MM.1S (cell line): ENCODE results near the gene ARSD.
"Not testable (repeated sequence)": the region's sequence is repeated elsewhere in the genome, so short reads cannot be mapped to it uniquely, and the experiment has no call there.

Source experiments
- DNase-seq: peaks from one replicate; pipeline ENCODE4 v3.0.0-alpha.2; 2015
- H2AFZ ChIP-seq: fragments of 300-600 bp; sonication (generic); 2 replicates; pipeline ENCODE4 v1.6.0; 2016; ENCODE audit warnings: antibody characterized with exemption, low read length
- H3F3A ChIP-seq: fragments of 300-600 bp; sonication (generic); 2 replicates; pipeline ENCODE4 v1.6.1; 2016; ENCODE audit warnings: mild to moderate bottlenecking, antibody characterized with exemption, low read length, moderate library complexity, mixed read lengths; ENCODE audit not compliant: insufficient read depth
- H3K27ac ChIP-seq: fragments of 300-600 bp; sonication (generic); 2 replicates; pipeline ENCODE4 v1.5.1; 2016; ENCODE audit warnings: mild to moderate bottlenecking, low read length
- H3K27me3 ChIP-seq: fragments of 300-600 bp; sonication (generic); replicated peaks from 2 replicates; pipeline ENCODE4 v1.6.0; 2016; ENCODE audit warnings: low read length; ENCODE audit not compliant: insufficient read depth
- H3K36me3 ChIP-seq: fragments of 300-600 bp; sonication (generic); replicated peaks from 2 replicates; pipeline ENCODE4 v1.6.1; 2016; ENCODE audit warnings: mild to moderate bottlenecking, low read length, mixed read lengths; ENCODE audit not compliant: insufficient read depth
- H3K4me1 ChIP-seq: fragments of 300-600 bp; sonication (generic); 2 replicates; pipeline ENCODE4 v1.6.1; 2016; ENCODE audit warnings: low read length, mixed read lengths
- H3K4me2 ChIP-seq: fragments of 300-600 bp; sonication (generic); 2 replicates; pipeline ENCODE4 v1.6.0; 2016; ENCODE audit warnings: low read depth, low read length
- H3K4me3 ChIP-seq: fragments of 300-600 bp; sonication (generic); 2 replicates; pipeline ENCODE4 v1.5.1; 2016; ENCODE audit warnings: low read length, mixed read lengths
- H3K79me2 ChIP-seq: fragments of 300-600 bp; sonication (generic); 2 replicates; pipeline ENCODE4 v1.6.1; 2016; ENCODE audit warnings: mixed run types, low read length, mixed read lengths
- H3K9ac ChIP-seq: fragments of 300-600 bp; sonication (generic); 2 replicates; pipeline ENCODE4 v1.6.1; 2016; ENCODE audit warnings: low read length, mixed read lengths
- H3K9me2 ChIP-seq: fragments of 300-600 bp; sonication (generic); replicated peaks from 2 replicates; pipeline ENCODE4 v1.6.1; 2016; ENCODE audit warnings: mild to moderate bottlenecking, low read length, mixed read lengths; ENCODE audit not compliant: insufficient read depth
- H3K9me3 ChIP-seq: fragments of 300-600 bp; sonication (generic); replicated peaks from 2 replicates; pipeline ENCODE4 v1.6.1; 2016; ENCODE audit warnings: mild to moderate bottlenecking, low read length, mixed read lengths; ENCODE audit not compliant: insufficient read depth
- H4K20me1 ChIP-seq: fragments of 300-600 bp; sonication (generic); 2 replicates; pipeline ENCODE4 v1.6.1; 2016; ENCODE audit warnings: mild to moderate bottlenecking, low read length, moderate library complexity, mixed read lengths; ENCODE audit not compliant: insufficient read depth
- CTCF ChIP-seq: fragments of 300-600 bp; sonication (generic); IDR thresholded peaks from 2 replicates; pipeline ENCODE4 v1.5.1; 2016; ENCODE audit warnings: antibody characterized with exemption, low read length, mixed read lengths
- EZH2 ChIP-seq: fragments of 300-600 bp; sonication (generic); optimal IDR thresholded peaks from 2 replicates; pipeline ENCODE3; 2017; ENCODE audit warnings: low read depth, mild to moderate bottlenecking, antibody characterized with exemption, low read length, mixed read lengths
- EZH2phosphoT487 ChIP-seq: fragments of 300-600 bp; sonication (generic); IDR thresholded peaks from 2 replicates; pipeline ENCODE4 v1.6.1; 2018; ENCODE audit warnings: antibody characterized with exemption, low read length

The ARSD gene

DNA sequence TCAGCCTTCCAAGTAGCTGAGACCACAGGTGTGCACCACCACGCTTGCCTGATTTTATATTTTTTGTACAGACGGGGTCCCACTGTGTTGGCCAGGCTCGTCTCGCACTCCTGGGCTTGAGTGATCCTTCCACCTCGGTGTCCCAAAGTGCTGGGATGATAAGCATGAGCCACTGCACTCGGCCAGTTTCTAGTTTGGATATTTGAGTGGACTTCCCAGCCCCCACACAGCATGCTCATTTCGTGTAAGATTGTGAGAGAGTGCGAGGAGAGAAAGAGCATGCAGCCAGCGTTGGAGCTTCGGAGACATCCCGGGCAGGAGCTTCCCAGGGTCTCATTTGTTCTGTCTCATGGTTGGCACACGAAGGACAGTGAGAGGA, 31.8 kb downstream of the ARSD start:
- no peak overlapping the region for H3K27ac ChIP-seq
- no peak overlapping the region for H3K9ac ChIP-seq
- H3K9me2 ChIP-seq = no peaks in the 10 kb centered on the region
- H3K4me1 ChIP-seq = no peaks in the 10 kb centered on the region
- no peak overlapping the region for H2AFZ ChIP-seq
- no peak overlapping the region for H3K4me3 ChIP-seq
- no peaks in the 10 kb centered on the region for H4K20me1 ChIP-seq
- H3F3A ChIP-seq = no peaks in the 10 kb centered on the region
- H3K79me2 ChIP-seq = no peaks in the 10 kb centered on the region
- DNase-seq = no peak
- H3K9me3 ChIP-seq = no peaks in the 10 kb centered on the region
- no peaks in the 10 kb centered on the region for H3K27me3 ChIP-seq
- no peaks in the 10 kb centered on the region for H3K36me3 ChIP-seq
- no peak overlapping the region for H3K4me2 ChIP-seq
- TF ChIP-seq EZH2 = no peak
- TF ChIP-seq EZH2phosphoT487 = no peak
- no peak for TF ChIP-seq CTCF

DNA sequence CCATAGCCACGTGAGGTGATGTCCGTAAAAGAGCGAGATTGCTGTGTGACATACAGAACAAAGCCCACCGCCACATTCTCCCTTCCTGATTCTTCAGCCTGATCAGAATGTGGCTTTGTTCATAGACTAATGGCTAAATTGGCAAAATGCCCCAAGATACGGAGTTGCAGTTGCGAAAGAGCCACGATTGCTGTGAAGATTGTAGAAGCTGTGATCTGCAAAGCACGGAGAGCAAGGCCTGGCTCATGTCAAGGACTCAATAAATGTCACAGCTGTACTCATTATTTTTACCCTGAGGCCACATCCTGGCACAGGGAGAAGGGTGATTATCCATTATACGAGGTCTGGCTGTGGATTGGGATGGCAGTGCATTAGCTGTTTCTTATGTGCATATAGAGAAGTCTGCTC, 34.2 kb downstream of the ARSD start:
- H3K36me3 ChIP-seq = no peaks in the 10 kb centered on the region
- H3K79me2 ChIP-seq = no peaks in the 10 kb centered on the region
- no peak for DNase-seq
- H3K4me3 ChIP-seq = no peak overlapping the region
- no peak overlapping the region for H3K9ac ChIP-seq
- H3K9me2 ChIP-seq = no peaks in the 10 kb centered on the region
- H3K4me1 ChIP-seq = no peaks in the 10 kb centered on the region
- TF ChIP-seq EZH2phosphoT487 (no peak), EZH2 (no peak), CTCF (no peak)
- no peaks in the 10 kb centered on the region for H3K27me3 ChIP-seq
- no peak overlapping the region for H3K4me2 ChIP-seq
- H3K27ac ChIP-seq = no peak overlapping the region
- no peaks in the 10 kb centered on the region for H3F3A ChIP-seq
- no peaks in the 10 kb centered on the region for H4K20me1 ChIP-seq
- no peaks in the 10 kb centered on the region for H3K9me3 ChIP-seq
- no peak overlapping the region for H2AFZ ChIP-seq

DNA sequence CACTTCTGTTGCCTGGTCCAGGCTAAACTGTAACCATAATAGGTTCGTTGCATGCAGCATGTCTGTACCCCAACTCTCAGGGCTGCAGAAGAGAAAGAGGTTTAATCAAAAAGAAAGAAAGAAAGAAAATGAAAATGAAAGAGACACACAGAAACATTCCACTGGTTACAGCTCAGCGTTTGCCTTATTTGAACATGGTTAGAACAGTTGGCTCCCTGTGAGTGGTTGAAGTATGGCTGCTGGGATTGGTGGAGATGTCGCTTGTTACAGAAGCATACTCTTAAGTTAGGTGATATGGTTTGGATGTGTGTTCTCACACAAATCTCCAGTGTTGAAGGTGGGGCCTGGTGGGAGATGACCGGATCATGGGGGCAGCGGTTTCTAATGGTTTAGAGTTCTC, 36.3 kb downstream of the ARSD start:
- Histone ChIP-seq H3K4me1 (no peaks in the 10 kb centered on the region), H3K4me3 (no peak overlapping the region), H3K36me3 (no peaks in the 10 kb centered on the region), H3K9me3 (no peaks in the 10 kb centered on the region), H3K4me2 (no peak overlapping the region), H3K9me2 (no peaks in the 10 kb centered on the region), H2AFZ (no peak overlapping the region), H3K79me2 (no peaks in the 10 kb centered on the region), H3K27me3 (no peaks in the 10 kb centered on the region), H3F3A (no peaks in the 10 kb centered on the region), H4K20me1 (no peaks in the 10 kb centered on the region), H3K9ac (no peak overlapping the region), H3K27ac (no peak overlapping the region)
- no peak for DNase-seq
- TF ChIP-seq EZH2phosphoT487 (no peak), EZH2 (no peak), CTCF (no peak)

GRCh38 chrX:2890536-2891460, 38.3 kb downstream of the ARSD start:
- not testable (repeated sequence) for H3K36me3 ChIP-seq, H2AFZ ChIP-seq, H3K4me1 ChIP-seq, H3F3A ChIP-seq, H3K27ac ChIP-seq, H3K4me2 ChIP-seq, H4K20me1 ChIP-seq, H3K79me2 ChIP-seq, H3K27me3 ChIP-seq, H3K4me3 ChIP-seq, H3K9me2 ChIP-seq, H3K9ac ChIP-seq, H3K9me3 ChIP-seq, DNase-seq
